CD4-positive, alpha-beta T cell treated with Interleukin-10 for 1 hour (primary cell): ENCODE data around the gene CFAP45.

Experiments used
- DNase-seq: peaks from one replicate; pipeline ENCODE4 v3.0.0-alpha.2; 2020

Gene CFAP45

GRCh38 chr1:159845751-159846629, 54.0 kb downstream of the CFAP45 start:
- DNase-seq, result no peak

DNA sequence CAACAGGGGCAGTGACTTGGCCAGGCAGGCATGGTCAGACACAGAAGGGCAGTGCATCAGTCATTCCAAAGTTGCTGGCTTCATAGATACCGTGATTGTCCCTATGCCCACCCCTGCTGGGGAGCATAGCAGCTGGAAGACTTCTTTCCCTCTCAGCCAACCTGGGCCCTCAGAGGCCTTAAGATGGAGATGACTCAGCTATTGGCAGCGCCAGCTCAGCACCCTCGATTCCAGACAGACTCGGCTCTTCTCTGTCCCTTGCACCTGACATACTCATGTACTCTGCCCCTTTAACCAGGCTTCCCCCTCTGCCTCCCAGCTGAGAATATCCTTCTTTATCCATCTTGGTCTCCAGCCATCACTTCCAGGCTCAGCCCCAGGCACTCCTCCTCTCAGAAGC, 56.5 kb downstream of the CFAP45 start:
- no peak for DNase-seq

DNA sequence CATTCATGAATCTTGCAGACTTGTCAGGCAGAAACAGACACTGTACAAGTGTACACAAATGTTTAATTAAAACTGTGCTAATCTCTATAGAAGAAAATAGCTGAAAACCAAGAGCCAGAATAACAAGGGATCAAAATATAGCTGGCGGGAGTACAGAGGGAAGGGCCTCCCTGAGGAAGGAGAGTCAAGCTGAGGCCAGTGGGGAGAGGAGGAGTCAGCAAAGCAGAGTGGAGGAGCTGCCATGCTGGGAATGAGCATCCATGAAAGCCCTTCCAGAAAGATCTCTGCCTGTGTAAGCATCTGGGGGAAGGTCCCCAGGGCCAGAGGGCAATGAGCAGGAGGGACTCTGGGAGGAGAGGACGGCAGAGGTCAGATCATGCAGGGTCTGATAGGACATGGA, 58.2 kb downstream of the CFAP45 start:
- DNase-seq, result no peak

GRCh38 chr1:159839116-159839849, 60.7 kb downstream of the CFAP45 start:
- no peak for DNase-seq

GRCh38 chr1:159838715-159839114, 61.2 kb downstream of the CFAP45 start:
- DNase-seq, result no peak

- no peak for DNase-seq
Measured at GRCh38 chr1:159835862-159836525, 64.0 kb downstream of the CFAP45 start.

- no peak for DNase-seq
Measured at GRCh38 chr1:159835356-159835755, 64.6 kb downstream of the CFAP45 start.

- no peak for DNase-seq
Measured at GRCh38 chr1:159832309-159832708, 67.7 kb downstream of the CFAP45 start.

DNA sequence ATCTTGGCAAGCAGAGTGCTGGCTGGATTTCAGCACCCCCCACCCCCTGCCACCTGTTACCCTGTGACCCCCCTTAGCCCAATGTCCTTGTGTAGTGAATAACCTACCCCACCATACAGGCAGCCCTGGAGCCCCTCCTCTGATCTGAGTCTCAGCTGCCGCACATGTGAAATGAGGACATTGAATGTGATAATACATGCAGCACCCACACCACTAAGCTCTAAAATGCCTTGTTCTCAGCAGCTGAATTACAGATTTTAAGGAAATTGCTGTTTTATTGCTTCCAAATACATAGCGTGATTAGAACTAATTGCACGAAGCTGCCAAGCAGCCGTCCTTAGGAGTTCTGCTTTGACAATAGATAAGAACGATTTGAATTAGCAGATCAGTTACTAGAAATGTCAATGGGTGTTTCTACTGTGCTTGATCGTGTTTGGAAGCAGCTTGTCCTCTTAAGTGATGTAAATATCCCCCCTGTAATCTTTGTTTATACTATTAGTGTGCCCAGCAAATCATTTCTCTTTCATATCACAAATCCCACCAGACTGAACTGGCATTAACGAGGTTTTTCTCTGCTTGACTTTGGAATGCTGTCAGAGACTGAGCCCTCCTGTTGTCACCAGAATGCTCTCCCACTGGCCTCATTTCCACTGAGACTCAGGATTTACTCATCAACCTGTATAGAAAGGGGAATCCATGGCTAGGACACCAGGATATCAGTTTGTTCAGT, 68.4 kb downstream of the CFAP45 start:
- DNase-seq, result no peak

DNA sequence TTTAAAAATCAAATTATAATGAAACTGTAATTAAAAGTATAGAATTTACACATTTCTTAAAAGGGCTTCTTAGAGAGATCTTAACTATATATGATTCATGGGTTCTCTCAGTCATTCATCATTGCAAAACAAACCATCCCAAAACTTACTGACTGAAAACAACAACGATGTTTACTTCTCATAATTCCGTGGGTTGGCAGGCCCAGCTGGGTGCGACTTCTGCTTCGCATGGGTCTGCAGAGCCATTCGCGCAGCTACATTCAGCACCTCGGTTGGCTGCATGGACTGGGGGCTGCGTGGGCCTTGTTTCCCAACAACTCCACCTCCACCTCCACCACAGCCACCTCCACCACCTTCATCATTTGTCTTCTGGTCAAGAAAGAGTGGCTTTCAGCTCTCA, 69.2 kb downstream of the CFAP45 start:
- DNase-seq, result no peak

- DNase-seq, result no peak
Measured at GRCh38 chr1:159829822-159830465, 70.0 kb downstream of the CFAP45 start.

GRCh38 chr1:159829273-159829634, 70.7 kb downstream of the CFAP45 start:
- DNase-seq, result peak; percentile 4

- no peak for DNase-seq
Measured at GRCh38 chr1:159828581-159829272, 71.2 kb downstream of the CFAP45 start.

- DNase-seq, result no peak
Measured at GRCh38 chr1:159828176-159828575, 71.8 kb downstream of the CFAP45 start.

- peak; percentile 51 for DNase-seq
Measured at GRCh38 chr1:159827549-159827948, 72.4 kb downstream of the CFAP45 start.

GRCh38 chr1:159827102-159827490, 72.9 kb downstream of the CFAP45 start:
- DNase-seq, result peak; percentile 7

- peak; percentile 59 for DNase-seq
Measured at GRCh38 chr1:159826441-159827101, 73.4 kb downstream of the CFAP45 start, which contains the start of gene SLAMF8. SLAMF8 (plus strand) TSS chr1:159826873; CDS start chr1:159826899, 26 bp downstream.

DNA sequence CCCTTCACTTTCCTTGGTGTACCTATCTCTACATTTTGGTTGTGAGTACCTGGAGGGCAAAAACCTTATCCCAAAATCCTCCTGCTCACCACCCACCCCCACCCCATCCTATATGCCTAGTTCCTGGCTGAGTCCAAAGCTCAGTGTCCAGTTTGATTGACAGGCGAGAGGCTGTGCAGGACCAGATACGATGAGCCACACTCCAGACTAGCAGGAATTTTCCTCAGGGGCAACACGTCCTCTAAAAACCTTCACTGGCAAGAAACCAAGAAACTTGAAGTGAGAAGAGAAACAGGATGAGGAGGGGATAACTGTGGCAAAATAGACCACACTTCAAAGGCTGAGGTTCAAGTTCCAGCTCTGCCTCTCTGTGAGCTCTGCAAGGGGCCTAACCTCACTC, 74.4 kb downstream of the CFAP45 start:
- peak; percentile 2 for DNase-seq

DNA sequence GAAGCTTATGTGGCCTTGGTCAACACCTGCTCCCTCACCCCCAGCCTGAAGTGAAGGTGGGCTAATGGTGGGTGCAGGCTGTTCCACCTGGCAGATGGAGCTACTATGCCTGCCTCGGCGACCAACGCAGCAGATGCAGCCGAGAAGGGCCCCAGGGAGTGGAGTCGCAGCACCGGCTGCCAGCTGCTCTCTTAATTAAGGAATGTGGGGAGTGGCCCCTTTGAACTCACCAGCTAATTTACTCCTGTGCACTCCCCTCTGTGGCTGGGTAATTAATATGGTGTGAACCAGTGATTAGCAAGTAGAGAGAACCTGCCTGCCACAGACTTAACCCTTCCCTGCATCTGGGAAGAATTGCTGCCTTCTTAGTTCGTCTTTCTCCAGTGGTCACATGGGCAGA, 76.6 kb downstream of the CFAP45 start:
- DNase-seq, result no peak
